Activated B cell treated with CpG ODN at 0.5 μM for 24 hours (primary cell): Measurements from ENCODE around the gene SMAD6. TPM values are rescaled to one million over a fixed set of nuclear protein-coding genes. Genes with fewer than 3 reads are reported as not detected.
A peak's percentile ranks its signal among the peaks of the same experiment; 100 is the strongest.
"Not testable (repeated sequence)": the region's sequence is repeated elsewhere in the genome, so short reads cannot be mapped to it uniquely, and the experiment has no call there.

Experiments used
- ATAC-seq: fragments of 200-7000 bp; cut with Tn5 transposase; one replicate; pipeline ENCODE4 v1.10.0; 2021; ENCODE audit warnings: low read depth, mild to moderate bottlenecking, moderate library complexity
- CTCF ChIA-PET: fragments of 350-600 bp; sonication (Branson Sonifier 250); formaldehyde crosslinking; loops from one replicate; lab custom pipeline; 2021; ENCODE audit warnings: antibody characterized with exemption; lab: Charles Lee
- POLR2A ChIA-PET: fragments of 350-600 bp; sonication (Branson Sonifier 250); formaldehyde crosslinking; loops from one replicate; lab custom pipeline; 2021; ENCODE audit warnings: antibody characterized with exemption; lab: Charles Lee
- DNase-seq: peaks from one replicate; pipeline ENCODE4 v3.0.0; 2022
- H3K27ac Mint-ChIP-seq: one replicate; pipeline ENCODE4 v1.8.0; 2020; ENCODE audit warnings: mixed read lengths
- H3K27me3 Mint-ChIP-seq: one replicate; pipeline ENCODE4 v1.8.0; 2021; ENCODE audit warnings: mixed read lengths
- H3K36me3 Mint-ChIP-seq: one replicate; pipeline ENCODE4 v1.8.0; 2021; ENCODE audit warnings: low read depth, mixed read lengths
- H3K4me1 Mint-ChIP-seq: one replicate; pipeline ENCODE4 v1.8.0; 2021; ENCODE audit warnings: mixed read lengths
- H3K4me3 Mint-ChIP-seq: one replicate; pipeline ENCODE4 v1.8.0; 2020; ENCODE audit warnings: mild to moderate bottlenecking, mixed read lengths
- H3K9me3 Mint-ChIP-seq: one replicate; pipeline ENCODE4 v1.8.0; 2020; ENCODE audit warnings: mixed read lengths
- intact Hi-C: fragments of 100-400 bp; cut with micrococcal nuclease; formaldehyde crosslinking; loops from one replicate; pipeline ENCODE4 v1.15.1; 2024
- total RNA-seq: library from RNA; stranded (reverse); gene quantifications from 2 replicates; pipeline ENCODE4 v1.2.3, GENCODE V29; 2022
- TF ChIP-seq, protein P1 (sequence below): fragments of 200-600 bp; IDR thresholded peaks from one replicate; pipeline ENCODE4 v1.8.0; 2022; ENCODE audit warnings: antibody characterized with exemption, mild to moderate bottlenecking

Gene SMAD6
- total RNA-seq, 1 donor from 2014 or later = 0.04 TPM

DNA sequence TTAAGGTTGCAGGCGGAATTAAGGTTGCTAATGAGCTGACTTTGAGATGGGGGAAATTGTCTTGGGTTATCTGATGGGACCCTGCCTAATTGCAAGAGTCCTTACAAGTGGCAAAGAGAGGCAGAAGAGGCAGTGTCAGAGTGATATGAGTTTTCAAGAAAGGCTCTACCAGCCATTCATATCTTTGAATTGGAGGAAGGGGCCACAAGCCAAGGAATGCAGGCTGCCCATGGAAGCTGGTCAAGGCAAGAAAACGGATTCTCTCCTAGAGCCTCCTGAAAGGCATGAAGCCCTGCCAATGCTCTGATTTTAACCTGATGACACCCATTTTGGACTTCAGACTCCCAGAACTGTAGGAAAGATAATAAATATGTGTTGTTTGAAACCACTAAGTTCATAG, 20.6 kb upstream of the SMAD6 start:
- DNase-seq = no peak
- no peaks in the 10 kb centered on the region for H3K36me3 Mint-ChIP-seq
- no peak overlapping the region for H3K27ac Mint-ChIP-seq

DNA sequence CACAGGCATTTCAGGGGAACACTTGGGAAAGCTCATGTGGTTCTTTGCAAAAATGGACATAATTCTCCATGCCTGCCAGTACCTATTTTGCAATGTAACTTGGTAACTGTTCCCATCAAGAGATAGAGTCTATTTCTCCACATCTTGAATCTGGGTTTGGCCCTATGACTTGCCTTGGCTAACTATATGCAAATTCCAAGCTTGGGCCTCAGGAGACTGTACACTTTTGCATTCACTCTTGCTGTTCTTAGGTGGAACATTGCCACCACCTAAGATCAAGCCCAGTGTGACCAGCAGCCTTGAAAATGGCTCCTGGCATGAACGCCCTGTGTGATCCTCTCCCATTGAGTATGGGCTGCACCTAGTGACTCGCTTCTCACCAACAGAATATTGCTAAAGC, 19.8 kb upstream of the SMAD6 start:
- Mint-ChIP-seq H3K4me3 (no peak overlapping the region), H3K9me3 (peaks cover 10% of the 10 kb centered on the region), H3K4me1 (peaks cover 15% of the 10 kb centered on the region), H3K36me3 (no peaks in the 10 kb centered on the region), H3K27me3 (no peaks in the 10 kb centered on the region), H3K27ac (no peak overlapping the region)
- CTCF ChIA-PET = no interaction called here
- intact Hi-C loops = no loop called here
- TF ChIP-seq, protein P1, sequence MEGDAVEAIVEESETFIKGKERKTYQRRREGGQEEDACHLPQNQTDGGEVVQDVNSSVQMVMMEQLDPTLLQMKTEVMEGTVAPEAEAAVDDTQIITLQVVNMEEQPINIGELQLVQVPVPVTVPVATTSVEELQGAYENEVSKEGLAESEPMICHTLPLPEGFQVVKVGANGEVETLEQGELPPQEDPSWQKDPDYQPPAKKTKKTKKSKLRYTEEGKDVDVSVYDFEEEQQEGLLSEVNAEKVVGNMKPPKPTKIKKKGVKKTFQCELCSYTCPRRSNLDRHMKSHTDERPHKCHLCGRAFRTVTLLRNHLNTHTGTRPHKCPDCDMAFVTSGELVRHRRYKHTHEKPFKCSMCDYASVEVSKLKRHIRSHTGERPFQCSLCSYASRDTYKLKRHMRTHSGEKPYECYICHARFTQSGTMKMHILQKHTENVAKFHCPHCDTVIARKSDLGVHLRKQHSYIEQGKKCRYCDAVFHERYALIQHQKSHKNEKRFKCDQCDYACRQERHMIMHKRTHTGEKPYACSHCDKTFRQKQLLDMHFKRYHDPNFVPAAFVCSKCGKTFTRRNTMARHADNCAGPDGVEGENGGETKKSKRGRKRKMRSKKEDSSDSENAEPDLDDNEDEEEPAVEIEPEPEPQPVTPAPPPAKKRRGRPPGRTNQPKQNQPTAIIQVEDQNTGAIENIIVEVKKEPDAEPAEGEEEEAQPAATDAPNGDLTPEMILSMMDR = no peak
- no peak for ATAC-seq
- no peak for DNase-seq
- POLR2A ChIA-PET = interaction anchor here (0.6 kb wide), 1 partner anchor 33 kb away, joined by 7 read pairs; no protein-coding TSS in a partner anchor

More for the DNA sequence above, 20.6 kb upstream of the SMAD6 start:
- TF ChIP-seq, protein P1 = no peak
- intact Hi-C loops = no loop called here
- peaks cover 10% of the 10 kb centered on the region for H3K9me3 Mint-ChIP-seq
- no peak overlapping the region for H3K4me3 Mint-ChIP-seq
- ATAC-seq = no peak
- POLR2A ChIA-PET = no interaction called here
- no peaks in the 10 kb centered on the region for H3K27me3 Mint-ChIP-seq
- peaks cover 15% of the 10 kb centered on the region for H3K4me1 Mint-ChIP-seq
- CTCF ChIA-PET = no interaction called here

DNA sequence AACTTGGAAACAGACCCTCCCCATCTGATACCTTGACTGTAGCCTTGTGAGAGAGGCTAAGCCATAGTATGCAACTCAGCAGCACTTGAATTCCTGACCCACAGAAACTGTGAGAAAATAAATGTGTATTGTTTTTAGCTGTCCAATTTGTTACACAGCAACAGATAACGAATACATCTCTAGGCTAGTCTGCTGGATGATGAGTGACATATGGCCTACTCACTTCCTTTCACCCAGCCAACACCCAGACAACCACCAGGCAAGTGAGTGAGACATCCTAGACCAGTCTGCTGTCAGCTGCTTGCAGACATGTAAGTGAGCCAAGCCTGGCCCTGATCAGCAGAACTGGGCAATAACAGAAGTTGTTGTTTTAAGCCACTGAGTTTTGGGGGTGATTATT, 19.2 kb upstream of the SMAD6 start:
- CTCF ChIA-PET = no interaction called here

DNA sequence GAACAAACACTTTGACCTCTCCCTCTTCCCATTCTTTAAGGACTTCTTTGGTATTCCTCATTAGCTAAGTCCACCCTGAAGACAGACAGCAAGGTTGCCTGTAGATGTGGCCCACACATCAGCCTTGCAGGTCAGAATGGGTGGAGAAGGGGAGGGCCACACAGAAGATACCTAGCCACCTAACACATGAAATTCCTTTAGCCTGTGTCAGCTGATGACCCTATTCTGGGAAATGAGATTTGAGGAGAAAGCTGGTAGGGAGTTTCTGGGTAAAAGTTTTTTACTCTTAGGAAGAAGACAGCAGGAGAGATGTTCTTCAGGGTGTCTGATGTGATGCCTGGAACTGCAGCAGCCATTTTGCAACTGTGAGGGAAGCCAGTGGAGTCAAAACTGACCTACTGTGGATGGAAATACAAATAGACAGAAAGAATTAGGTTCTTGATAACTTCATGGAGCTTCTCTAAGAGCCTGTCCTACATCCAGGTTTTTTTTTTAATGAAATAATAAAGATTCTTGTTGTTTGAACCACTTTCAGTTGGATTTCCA, 17.8 kb upstream of the SMAD6 start:
- Mint-ChIP-seq H3K4me1 (peaks cover 15% of the 10 kb centered on the region), H3K36me3 (no peaks in the 10 kb centered on the region), H3K27me3 (no peaks in the 10 kb centered on the region), H3K9me3 (peaks cover 10% of the 10 kb centered on the region), H3K27ac (no peak overlapping the region), H3K4me3 (no peak overlapping the region)
- TF ChIP-seq, protein P1 = no peak
- intact Hi-C loops = no loop called here
- ChIA-PET POLR2A (interaction anchor here (0.6 to 1.5 kb wide), 2 partner anchors 9 to 217 kb away, joined by 3 read pairs; no protein-coding TSS in a partner anchor), CTCF (interaction anchor here (1.4 kb wide), 1 partner anchor 10 kb away, joined by 3 read pairs; no protein-coding TSS in a partner anchor)
- DNase-seq (no peak), ATAC-seq (no peak)

More for the DNA sequence above, 19.2 kb upstream of the SMAD6 start:
- TF ChIP-seq, protein P1 = no peak
- Mint-ChIP-seq H3K4me1 (peaks cover 15% of the 10 kb centered on the region), H3K27me3 (no peaks in the 10 kb centered on the region), H3K4me3 (no peak overlapping the region), H3K9me3 (peaks cover 10% of the 10 kb centered on the region), H3K27ac (peak overlapping the region; percentile 26), H3K36me3 (no peaks in the 10 kb centered on the region)
- intact Hi-C loops = no loop called here
- DNase-seq (no peak), ATAC-seq (peak; percentile 25)
- POLR2A ChIA-PET = interaction anchor here (1.5 kb wide), 1 partner anchor 11 kb away, joined by 3 read pairs; no protein-coding TSS in a partner anchor

DNA sequence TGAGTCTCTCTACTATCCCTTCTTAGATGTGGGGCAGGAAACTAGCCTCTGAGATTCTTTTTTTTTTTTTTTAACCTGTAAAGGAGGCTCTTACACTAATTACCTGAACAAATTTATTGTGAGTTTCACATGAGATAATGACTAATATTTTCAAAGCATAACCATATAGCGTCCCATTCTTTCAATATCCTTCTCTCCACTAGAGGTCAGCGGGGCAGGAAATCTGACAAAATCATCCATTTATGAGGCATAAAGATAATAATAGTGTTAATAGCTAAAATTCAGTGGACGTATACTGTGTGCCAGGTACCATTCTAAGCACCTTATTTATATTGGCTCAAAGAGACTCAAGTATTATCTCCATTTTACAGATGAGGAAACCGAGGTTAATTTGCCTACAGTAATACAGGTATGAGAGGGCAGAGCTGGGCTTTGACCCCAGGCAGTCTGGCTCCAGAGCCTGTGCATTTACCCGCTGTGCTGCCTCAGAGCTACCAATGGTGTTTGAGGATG, 16.3 kb upstream of the SMAD6 start:
- TF ChIP-seq, protein P1 = no peak
- no peaks in the 10 kb centered on the region for H3K27me3 Mint-ChIP-seq
- ChIA-PET POLR2A (no interaction called here), CTCF (interaction anchor here (0.6 to 1.5 kb wide), 3 partner anchors 8 to 166 kb away, joined by 3 to 4 read pairs (median 3); no protein-coding TSS in a partner anchor)
- H3K9me3 Mint-ChIP-seq = peaks cover 10% of the 10 kb centered on the region
- ATAC-seq = no peak
- H3K27ac Mint-ChIP-seq = no peak overlapping the region
- DNase-seq = no peak
- H3K4me3 Mint-ChIP-seq = no peak overlapping the region
- intact Hi-C loops = no loop called here
- H3K4me1 Mint-ChIP-seq = peaks cover 15% of the 10 kb centered on the region
- no peaks in the 10 kb centered on the region for H3K36me3 Mint-ChIP-seq

DNA sequence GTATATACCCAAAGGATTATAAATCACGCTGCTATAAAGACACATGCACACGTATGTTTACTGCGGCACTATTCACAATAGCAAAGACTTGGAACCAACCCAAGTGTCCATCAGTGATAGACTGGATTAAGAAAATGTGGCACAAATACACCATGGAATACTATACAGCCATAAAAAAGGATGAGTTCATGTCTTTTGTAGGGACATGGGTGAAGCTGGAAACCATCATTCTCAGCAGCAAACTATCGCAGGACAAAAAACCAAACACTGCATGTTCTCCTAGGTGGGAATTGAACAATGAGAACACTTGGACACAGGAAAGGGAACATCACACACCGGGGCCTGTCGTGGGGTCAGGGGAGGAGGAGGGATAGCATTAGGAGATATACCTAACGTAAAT, 11.1 kb upstream of the SMAD6 start:
- intact Hi-C loops = not testable (repeated sequence)
- ChIA-PET POLR2A (interaction anchor here (2.0 kb wide), 1 partner anchor 10 kb away, joined by 6 read pairs; no protein-coding TSS in a partner anchor), CTCF (interaction anchor here (1.5 kb wide), 1 partner anchor 72 kb away, joined by 3 read pairs; no protein-coding TSS in a partner anchor)

More for the DNA sequence above, 11.1 kb upstream of the SMAD6 start:
- Mint-ChIP-seq H3K4me1 (peaks cover 33% of the 10 kb centered on the region), H3K27ac (peak overlapping the region; percentile 56)
- H3K36me3 Mint-ChIP-seq, H3K27me3 Mint-ChIP-seq, H3K4me3 Mint-ChIP-seq, DNase-seq, H3K9me3 Mint-ChIP-seq, ATAC-seq: not testable (repeated sequence)
